HL-60 (cell line): ENCODE results near the gene MRPL37.

Source experiments
- GABPA ChIP-seq: IDR thresholded peaks from 2 replicates; pipeline ENCODE4 v1.6.1; 2012; ENCODE audit warnings: low read depth
- POLR2AphosphoS5 ChIP-seq: IDR thresholded peaks from 2 replicates; pipeline ENCODE4 v1.6.1; 2012; ENCODE audit warnings: low read depth
- SPI1 ChIP-seq: IDR thresholded peaks from 2 replicates; pipeline ENCODE4 v1.6.1; 2012; ENCODE audit warnings: low read depth, mild to moderate bottlenecking, borderline replicate concordance
- TF ChIP-seq, protein P1 (sequence below): IDR thresholded peaks from one replicate; pipeline ENCODE4 v1.5.1; 2011; ENCODE audit warnings: low read length, control low read depth, inconsistent platforms; ENCODE audit not compliant: insufficient read depth
- TF ChIP-seq, protein P2 (sequence below): IDR thresholded peaks from 2 replicates; pipeline ENCODE4 v1.6.1; 2012; ENCODE audit warnings: low read depth; ENCODE audit not compliant: insufficient replicate concordance

DNA sequence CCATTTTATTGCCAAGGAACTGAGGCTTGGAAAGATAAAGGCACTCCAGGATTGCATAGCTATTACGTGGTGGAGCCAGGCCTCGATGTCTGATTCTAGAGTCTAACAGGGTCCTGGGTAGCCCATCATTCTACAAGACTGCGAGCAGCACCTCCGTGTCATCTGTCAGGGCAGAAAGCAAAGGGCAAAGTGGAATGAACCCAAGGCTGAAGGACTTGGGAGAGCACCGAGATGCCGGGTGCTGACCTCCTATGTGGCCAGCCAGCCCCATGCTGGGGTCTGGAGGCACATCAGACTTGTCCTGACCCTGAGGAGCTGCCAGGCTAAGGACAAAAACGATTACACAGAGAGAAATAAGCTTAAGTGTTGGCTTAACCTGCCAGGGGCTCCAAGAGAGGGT, 62.3 kb downstream of the MRPL37 start:
- TF ChIP-seq, protein P1, sequence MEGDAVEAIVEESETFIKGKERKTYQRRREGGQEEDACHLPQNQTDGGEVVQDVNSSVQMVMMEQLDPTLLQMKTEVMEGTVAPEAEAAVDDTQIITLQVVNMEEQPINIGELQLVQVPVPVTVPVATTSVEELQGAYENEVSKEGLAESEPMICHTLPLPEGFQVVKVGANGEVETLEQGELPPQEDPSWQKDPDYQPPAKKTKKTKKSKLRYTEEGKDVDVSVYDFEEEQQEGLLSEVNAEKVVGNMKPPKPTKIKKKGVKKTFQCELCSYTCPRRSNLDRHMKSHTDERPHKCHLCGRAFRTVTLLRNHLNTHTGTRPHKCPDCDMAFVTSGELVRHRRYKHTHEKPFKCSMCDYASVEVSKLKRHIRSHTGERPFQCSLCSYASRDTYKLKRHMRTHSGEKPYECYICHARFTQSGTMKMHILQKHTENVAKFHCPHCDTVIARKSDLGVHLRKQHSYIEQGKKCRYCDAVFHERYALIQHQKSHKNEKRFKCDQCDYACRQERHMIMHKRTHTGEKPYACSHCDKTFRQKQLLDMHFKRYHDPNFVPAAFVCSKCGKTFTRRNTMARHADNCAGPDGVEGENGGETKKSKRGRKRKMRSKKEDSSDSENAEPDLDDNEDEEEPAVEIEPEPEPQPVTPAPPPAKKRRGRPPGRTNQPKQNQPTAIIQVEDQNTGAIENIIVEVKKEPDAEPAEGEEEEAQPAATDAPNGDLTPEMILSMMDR = no peak
- no peak for TF ChIP-seq POLR2AphosphoS5
- TF ChIP-seq, protein P2, sequence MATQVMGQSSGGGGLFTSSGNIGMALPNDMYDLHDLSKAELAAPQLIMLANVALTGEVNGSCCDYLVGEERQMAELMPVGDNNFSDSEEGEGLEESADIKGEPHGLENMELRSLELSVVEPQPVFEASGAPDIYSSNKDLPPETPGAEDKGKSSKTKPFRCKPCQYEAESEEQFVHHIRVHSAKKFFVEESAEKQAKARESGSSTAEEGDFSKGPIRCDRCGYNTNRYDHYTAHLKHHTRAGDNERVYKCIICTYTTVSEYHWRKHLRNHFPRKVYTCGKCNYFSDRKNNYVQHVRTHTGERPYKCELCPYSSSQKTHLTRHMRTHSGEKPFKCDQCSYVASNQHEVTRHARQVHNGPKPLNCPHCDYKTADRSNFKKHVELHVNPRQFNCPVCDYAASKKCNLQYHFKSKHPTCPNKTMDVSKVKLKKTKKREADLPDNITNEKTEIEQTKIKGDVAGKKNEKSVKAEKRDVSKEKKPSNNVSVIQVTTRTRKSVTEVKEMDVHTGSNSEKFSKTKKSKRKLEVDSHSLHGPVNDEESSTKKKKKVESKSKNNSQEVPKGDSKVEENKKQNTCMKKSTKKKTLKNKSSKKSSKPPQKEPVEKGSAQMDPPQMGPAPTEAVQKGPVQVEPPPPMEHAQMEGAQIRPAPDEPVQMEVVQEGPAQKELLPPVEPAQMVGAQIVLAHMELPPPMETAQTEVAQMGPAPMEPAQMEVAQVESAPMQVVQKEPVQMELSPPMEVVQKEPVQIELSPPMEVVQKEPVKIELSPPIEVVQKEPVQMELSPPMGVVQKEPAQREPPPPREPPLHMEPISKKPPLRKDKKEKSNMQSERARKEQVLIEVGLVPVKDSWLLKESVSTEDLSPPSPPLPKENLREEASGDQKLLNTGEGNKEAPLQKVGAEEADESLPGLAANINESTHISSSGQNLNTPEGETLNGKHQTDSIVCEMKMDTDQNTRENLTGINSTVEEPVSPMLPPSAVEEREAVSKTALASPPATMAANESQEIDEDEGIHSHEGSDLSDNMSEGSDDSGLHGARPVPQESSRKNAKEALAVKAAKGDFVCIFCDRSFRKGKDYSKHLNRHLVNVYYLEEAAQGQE = no peak
- no peak for TF ChIP-seq SPI1
- no peak for TF ChIP-seq GABPA
